Duodenal mucosa (tissue), 2 donors: ENCODE measurements around the gene C9orf153.
A peak's percentile ranks its signal among the peaks of the same experiment; 100 is the strongest.

Experiments used
- H3K27ac ChIP-seq: one replicate; pipeline ENCODE4 v1.7.0; 2013; ENCODE audit warnings: low read depth, low read length
- H3K27me3 ChIP-seq, 2 donors: one replicate each; pipeline ENCODE4 v1.7.0; 2013; ENCODE audit warnings: low read length in 2 of 2, control low read depth in 1 of 2; ENCODE audit not compliant: insufficient read depth in 2 of 2, control insufficient read depth in 1 of 2
- H3K36me3 ChIP-seq, 2 donors: one replicate each; pipeline ENCODE4 v1.7.0; 2013; ENCODE audit warnings: low read length in 2 of 2, control low read depth in 1 of 2; ENCODE audit not compliant: insufficient read depth in 2 of 2, control insufficient read depth in 1 of 2
- H3K4me1 ChIP-seq, 2 donors: one replicate each; pipeline ENCODE4 v1.7.0; 2013; ENCODE audit warnings: low read length in 2 of 2, control low read depth in 1 of 2; ENCODE audit not compliant: insufficient read depth in 2 of 2, control insufficient read depth in 1 of 2
- H3K4me3 ChIP-seq, 2 donors: one replicate each; pipeline ENCODE4 v1.7.0; 2013; ENCODE audit warnings: low read length in 2 of 2, low read depth in 1 of 2
- H3K9ac ChIP-seq, 2 donors: one replicate each; pipeline ENCODE4 v1.7.0; 2013; ENCODE audit warnings: low read length in 2 of 2, low read depth in 1 of 2
- H3K9me3 ChIP-seq, 2 donors: one replicate each; pipeline ENCODE4 v1.7.0; 2013; ENCODE audit warnings: low read length in 2 of 2, control low read depth in 1 of 2; ENCODE audit not compliant: control insufficient read depth in 1 of 2

The C9orf153 gene

GRCh38 chr9:86286278-86286677 is 26.8 kb upstream of the C9orf153 start:
- Histone ChIP-seq H3K4me3 (no peak overlapping the region), H3K27me3 (no peaks in the 10 kb centered on the region), H3K9ac (no peak overlapping the region), H3K9me3 (no peaks in the 10 kb centered on the region), H3K27ac (no peak overlapping the region), H3K36me3 (peaks cover 0 to 8% of the 10 kb centered on the region in 2 donors), H3K4me1 (peaks cover 7 to 10% of the 10 kb centered on the region in 2 donors)

GRCh38 chr9:86285261-86285660 is 25.8 kb upstream of the C9orf153 start:
- no peaks in the 10 kb centered on the region for H3K9me3 ChIP-seq
- H3K4me3 ChIP-seq: no peak overlapping the region
- H3K9ac ChIP-seq: no peak overlapping the region
- no peak overlapping the region for H3K27ac ChIP-seq
- no peaks in the 10 kb centered on the region for H3K27me3 ChIP-seq
- H3K36me3 ChIP-seq: peaks cover 0 to 8% of the 10 kb centered on the region in 2 donors
- peaks cover 7 to 20% of the 10 kb centered on the region in 2 donors for H3K4me1 ChIP-seq

- Histone ChIP-seq H3K36me3 (peaks cover 0 to 8% of the 10 kb centered on the region in 2 donors), H3K27ac (peak overlapping the region; percentile 97), H3K9ac (peak overlapping the region; percentile 77 to 83), H3K4me3 (peak overlapping the region; percentile 97 to 98), H3K9me3 (no peaks in the 10 kb centered on the region), H3K27me3 (no peaks in the 10 kb centered on the region), H3K4me1 (peaks cover 15 to 27% of the 10 kb centered on the region in 2 donors)
Measured at GRCh38 chr9:86282979-86283535, 23.6 kb upstream of the C9orf153 start.

GRCh38 chr9:86282077-86282978 is 22.9 kb upstream of the C9orf153 start, which contains the start of gene ISCA1:
ISCA1 (minus strand) TSS chr9:86282538; CDS start chr9:86282458, 80 bp downstream.
- Histone ChIP-seq H3K9ac (peak within 1 kb of the TSS; percentile 83 to 90), H3K4me3 (peak within 1 kb of the TSS; percentile 97 to 98), H3K27me3 (no peaks in the 10 kb centered on the region), H3K36me3 (peaks cover 0 to under 1% of the 10 kb centered on the region in 2 donors), H3K4me1 (peaks cover 15 to 27% of the 10 kb centered on the region in 2 donors), H3K9me3 (no peaks in the 10 kb centered on the region), H3K27ac (peak within 1 kb of the TSS; percentile 97)

GRCh38 chr9:86281593-86282076 is 22.2 kb upstream of the C9orf153 start:
- H3K9me3 ChIP-seq: no peaks in the 10 kb centered on the region
- no peaks in the 10 kb centered on the region for H3K27me3 ChIP-seq
- peak overlapping the region; percentile 97 for H3K27ac ChIP-seq
- H3K4me1 ChIP-seq: peaks cover 15 to 27% of the 10 kb centered on the region in 2 donors
- peak overlapping the region; percentile 83 to 90 for H3K9ac ChIP-seq
- peak overlapping the region; percentile 97 to 98 for H3K4me3 ChIP-seq
- no peaks in the 10 kb centered on the region for H3K36me3 ChIP-seq

GRCh38 chr9:86280580-86280979 is 21.1 kb upstream of the C9orf153 start:
- H3K36me3 ChIP-seq: no peaks in the 10 kb centered on the region
- H3K9me3 ChIP-seq: no peaks in the 10 kb centered on the region
- no peak overlapping the region for H3K9ac ChIP-seq
- H3K27ac ChIP-seq: no peak overlapping the region
- H3K27me3 ChIP-seq: no peaks in the 10 kb centered on the region
- H3K4me1 ChIP-seq: peaks cover 15 to 27% of the 10 kb centered on the region in 2 donors
- H3K4me3 ChIP-seq: peak overlapping the region in 1 of 2 donors; percentile 98

GRCh38 chr9:86279839-86280238 is 20.4 kb upstream of the C9orf153 start:
- no peak overlapping the region for H3K4me3 ChIP-seq
- H3K4me1 ChIP-seq: peaks cover 15 to 27% of the 10 kb centered on the region in 2 donors
- H3K27me3 ChIP-seq: no peaks in the 10 kb centered on the region
- no peaks in the 10 kb centered on the region for H3K9me3 ChIP-seq
- H3K27ac ChIP-seq: no peak overlapping the region
- no peak overlapping the region for H3K9ac ChIP-seq
- no peaks in the 10 kb centered on the region for H3K36me3 ChIP-seq

GRCh38 chr9:86277072-86277471 is 17.6 kb upstream of the C9orf153 start:
- no peaks in the 10 kb centered on the region for H3K27me3 ChIP-seq
- no peaks in the 10 kb centered on the region for H3K9me3 ChIP-seq
- peaks cover 12 to 18% of the 10 kb centered on the region in 2 donors for H3K4me1 ChIP-seq
- no peak overlapping the region for H3K9ac ChIP-seq
- H3K4me3 ChIP-seq: no peak overlapping the region
- H3K27ac ChIP-seq: no peak overlapping the region
- peaks cover 10 to 13% of the 10 kb centered on the region in 2 donors for H3K36me3 ChIP-seq

GRCh38 chr9:86275962-86276361 is 16.5 kb upstream of the C9orf153 start:
- no peaks in the 10 kb centered on the region for H3K27me3 ChIP-seq
- H3K36me3 ChIP-seq: peaks cover 10 to 24% of the 10 kb centered on the region in 2 donors
- H3K9me3 ChIP-seq: no peaks in the 10 kb centered on the region
- no peak overlapping the region for H3K4me3 ChIP-seq
- no peak overlapping the region for H3K27ac ChIP-seq
- peaks cover 12 to 14% of the 10 kb centered on the region in 2 donors for H3K4me1 ChIP-seq
- no peak overlapping the region for H3K9ac ChIP-seq
